Measurements from ENCODE around the gene GRIK4.

GRCh38 chr11:121035169-121035755 is 523.7 kb downstream of the GRIK4 start:
- TF ChIP-seq CTCF (IDR thresholded peaks at IDR 0.05; ENCODE audit: insufficient read depth, low read length) (no peak), POLR2AphosphoS5 (IDR thresholded peaks at IDR 0.05; ENCODE audit: low read depth) (no peak), REST (IDR thresholded peaks at IDR 0.05; ENCODE audit: insufficient replicate concordance, low read depth) (no peak)
